A549 (cell line): ENCODE data around the gene RMI1. TPM values are rescaled to one million over a fixed set of nuclear protein-coding genes. Genes with fewer than 3 reads are reported as not detected.
A peak's percentile ranks its signal among the peaks of the same experiment; 100 is the strongest.

Experiments used
- ATAC-seq, 2 experiments: fragments of 200-7000 bp in 1 of 2; fragments of >200 bp in 1 of 2; cut with Nextera tagmentation in 1 of 2; cut with Tn5 transposase in 1 of 2; 3 replicates each; pipeline versions ENCODE4 v1.8.0 to v1.9.1; 2018 to 2020; ENCODE audit warnings: mild to moderate bottlenecking in 1 of 2, moderate library complexity in 1 of 2
- CTCF ChIA-PET: fragments of 300-600 bp; sonication (Branson Sonifier 250); formaldehyde crosslinking; extraction: SDS; loops from one replicate; lab custom pipeline; 2021; ENCODE audit warnings: antibody characterized with exemption, inconsistent platforms; lab: Yijun Ruan, JAX
- POLR2A ChIA-PET: fragments of 350-600 bp; formaldehyde crosslinking; extraction: SDS; loops from one replicate; lab custom pipeline; 2021; ENCODE audit warnings: antibody characterized with exemption, inconsistent platforms; lab: Yijun Ruan, JAX
- DNase-seq, 2 experiments: peaks; one replicate each; pipeline versions ENCODE4 v3.0.0 to v3.0.0-alpha.2; 2011 to 2016; ENCODE audit warnings: low read depth in 1 of 2, low spot score in 1 of 2
- FAIRE-seq: peaks from 2 replicates; lab custom pipeline; 2011; peaks lifted over from hg19 to GRCh38; lab: Jason Lieb, UNC
- H3K27ac ChIP-seq, 2 experiments: fragments of >200 bp; sonication (Bioruptor Twin); formaldehyde crosslinking; 3 replicates each; pipeline ENCODE4 v1.5.1; 2016 to 2017
- H3K4me1 ChIP-seq: fragments of >200 bp; sonication (Bioruptor Twin); formaldehyde crosslinking; 3 replicates; pipeline ENCODE4 v1.6.1; 2016
- H3K4me2 ChIP-seq: fragments of >200 bp; sonication (Bioruptor Twin); formaldehyde crosslinking; 3 replicates; pipeline ENCODE4 v1.6.1; 2016
- H3K4me3 ChIP-seq: fragments of >200 bp; sonication (Bioruptor Twin); formaldehyde crosslinking; 3 replicates; pipeline ENCODE4 v1.5.1; 2016
- H3K9me3 ChIP-seq: fragments of >200 bp; sonication (Bioruptor Twin); formaldehyde crosslinking; 3 replicates; pipeline ENCODE4 v1.6.1; 2016
- CBX2 ChIP-seq: fragments of 200-600 bp; sonication (generic); IDR thresholded peaks from 2 replicates; pipeline ENCODE4 v1.6.1; 2016; ENCODE audit warnings: low read depth, mild to moderate bottlenecking, borderline replicate concordance
- CEBPB ChIP-seq, 2 experiments: fragments of >200 bp in 1 of 2; sonication (Bioruptor Twin) in 1 of 2; formaldehyde crosslinking in 1 of 2; IDR thresholded peaks; 2 replicates each; pipeline ENCODE4 v1.6.1; 2012 to 2016
- EHF ChIP-seq: fragments of 250-450 bp; sonication (Bioruptor Pico); IDR thresholded peaks from 2 replicates; pipeline ENCODE4 v1.5.0; 2020; ENCODE audit warnings: mild to moderate bottlenecking
- FOSB ChIP-seq: fragments of 250-450 bp; sonication (Bioruptor Pico); IDR thresholded peaks from 2 replicates; pipeline ENCODE4 v1.5.0; 2020; ENCODE audit warnings: mild to moderate bottlenecking, moderate library complexity
- FOSL2 ChIP-seq, 2 experiments: fragments of 450-650 bp in 1 of 2; fragments of >200 bp in 1 of 2; sonication (Bioruptor Twin) in 1 of 2; formaldehyde crosslinking; IDR thresholded peaks; 2 replicates each; pipeline versions ENCODE4 v1.5.0 to v1.6.1; 2016 to 2020; ENCODE audit warnings: mild to moderate bottlenecking in 1 of 2, moderate library complexity in 1 of 2
- HMGXB4 ChIP-seq: fragments of 250-450 bp; sonication (Bioruptor Pico); IDR thresholded peaks from 2 replicates; pipeline ENCODE4 v1.5.0; 2021; ENCODE audit warnings: mild to moderate bottlenecking, moderate library complexity, borderline replicate concordance
- HOXA7 ChIP-seq: fragments of 250-450 bp; sonication (Bioruptor Pico); IDR thresholded peaks from 2 replicates; pipeline ENCODE4 v1.5.0; 2020; ENCODE audit warnings: mild to moderate bottlenecking, moderate library complexity
- HOXB13 ChIP-seq: fragments of 250-450 bp; sonication (Bioruptor Pico); IDR thresholded peaks from 2 replicates; pipeline ENCODE4 v1.5.0; 2020; ENCODE audit warnings: low read depth, mild to moderate bottlenecking, moderate library complexity
- JUNB ChIP-seq: fragments of >200 bp; sonication (Bioruptor Twin); formaldehyde crosslinking; IDR thresholded peaks from 2 replicates; pipeline ENCODE4 v1.6.1; 2016
- KDM1A ChIP-seq: fragments of 200-600 bp; sonication (generic); IDR thresholded peaks from 2 replicates; pipeline ENCODE4 v1.6.1; 2016; ENCODE audit warnings: low read depth, mild to moderate bottlenecking
- KDM5A ChIP-seq: fragments of 200-600 bp; sonication (generic); IDR thresholded peaks from 2 replicates; pipeline ENCODE4 v1.6.1; 2016; ENCODE audit warnings: antibody characterized with exemption, mild to moderate bottlenecking
- MAX ChIP-seq: IDR thresholded peaks from 2 replicates; pipeline ENCODE4 v1.6.1; 2012
- NFE2L2 ChIP-seq: fragments of 150-350 bp; conservative IDR thresholded peaks from 2 replicates; pipeline ENCODE4 v1.6.1; 2014; ENCODE audit warnings: low read length
- NR3C1 ChIP-seq: fragments of >200 bp; sonication (Bioruptor Twin); formaldehyde crosslinking; IDR thresholded peaks from 3 replicates; pipeline ENCODE4 v1.6.1; 2017
- PBX3 ChIP-seq: IDR thresholded peaks from 2 replicates; pipeline ENCODE4 v1.6.1; 2012
- RNF2 ChIP-seq: fragments of 200-600 bp; sonication (generic); IDR thresholded peaks from 2 replicates; pipeline ENCODE4 v1.6.1; 2016; ENCODE audit warnings: low read depth, mild to moderate bottlenecking, antibody characterized with exemption, moderate library complexity, borderline replicate concordance
- TFCP2L1 ChIP-seq: fragments of 250-450 bp; sonication (Bioruptor Pico); IDR thresholded peaks from 2 replicates; pipeline ENCODE4 v1.5.0; 2021; ENCODE audit warnings: mild to moderate bottlenecking
- TP53 ChIP-seq: fragments of 250-450 bp; sonication (Bioruptor Pico); IDR thresholded peaks from 2 replicates; pipeline ENCODE4 v1.5.0; 2021; ENCODE audit warnings: mild to moderate bottlenecking, moderate library complexity
- USF2 ChIP-seq: fragments of 450-650 bp; IDR thresholded peaks from 2 replicates; pipeline ENCODE4 v1.6.1; 2014; ENCODE audit warnings: antibody characterized with exemption
- ZC3H11A ChIP-seq: fragments of 450-650 bp; IDR thresholded peaks from 2 replicates; pipeline ENCODE4 v1.6.1; 2014; ENCODE audit warnings: antibody characterized with exemption, mild to moderate bottlenecking
- WGBS: methylation state at CpG from one replicate; pipeline ENCODE4 v1.1.6; 2017; ENCODE audit errors: missing lambda C conversion rate; 5-methylcytosine and 5-hydroxymethylcytosine counted together
- polyA plus RNA-seq, 4 experiments: library from polyadenylated mRNA; depleted of rRNA in 3 of 4; stranded (reverse); fragments of >200 nt; fragmentation: RNase III in 1 of 4; extraction: RNeasy Plus Mini Kit Qiagen cat#74134 plus additional on column Dnase treatment in 1 of 4; gene quantifications; 2 replicates in 3 of 4; 3 replicates in 1 of 4; pipeline ENCODE4 v1.2.3, GENCODE V29; 2011 to 2017

RMI1 gene
- polyA plus RNA-seq, 2 of the 4 experiments (the other 2 are of a cell fraction): 7.4 to 15.2 TPM

- Histone ChIP-seq H3K4me2 (no peak overlapping the region), H3K9me3 (no peaks in the 10 kb centered on the region), H3K27ac (no peak overlapping the region), H3K4me1 (peaks cover 38% of the 10 kb centered on the region; the same call in 2 of the 3 replicates)
- WGBS: 85% methylated on average over 3 of the region's 3 CpGs
- no peak for FAIRE-seq
- CTCF ChIA-PET: interaction anchor here (1.1 kb wide), 1 partner anchor 33 kb away, joined by 4 read pairs; no protein-coding TSS in a partner anchor
- TF ChIP-seq MAX: no peak
- TF ChIP-seq CEBPB (IDR thresholded peaks at IDR 0.05): no peak
- no peak for TF ChIP-seq HOXB13 (CRISPR knock-in tag)
- TF ChIP-seq, all 56 proteins: peak for 0
- POLR2A ChIA-PET: interaction anchor here (1.6 to 1.8 kb wide), 2 partner anchors 11 to 13 kb away, joined by 4 to 7 read pairs; partner anchors contain the start of genes HNRNPK and RMI1
- H3K4me3 ChIP-seq: no peak overlapping the region
- ATAC-seq (no peak), DNase-seq (no peak)
These were observed 11.0 kb upstream of the RMI1 start for GRCh38 chr9:83969602-83970001.

- WGBS: 84% methylated on average over 6 of the region's 6 CpGs
- no peak for DNase-seq
- ATAC-seq: peak in 1 of 2 experiments; percentile 10; a peak in 1 of 6 replicates
- CTCF ChIA-PET: no interaction called here
- no peak for FAIRE-seq
- peaks cover 40% of the 10 kb centered on the region for H3K4me1 ChIP-seq
- H3K4me2 ChIP-seq: no peak overlapping the region
- H3K27ac ChIP-seq: no peak overlapping the region
- H3K9me3 ChIP-seq: no peaks in the 10 kb centered on the region
- POLR2A ChIA-PET: interaction anchor here (1.8 kb wide), 1 partner anchor 9 kb away, joined by 4 read pairs; the partner anchor contains the start of genes HNRNPK and RMI1
- H3K4me3 ChIP-seq: no peak overlapping the region
- TF ChIP-seq HOXA7 (CRISPR knock-in tag): peak; percentile 24; the same call in 1 of the 2 replicates
- no peak for TF ChIP-seq KDM1A
These were observed 9.1 kb upstream of the RMI1 start for GRCh38 chr9:83971485-83971884.

GRCh38 chr9:83972286-83972685 lies 8.3 kb upstream of the RMI1 start:
- 79% methylated on average over 2 of the region's 2 CpGs for WGBS
- Histone ChIP-seq H3K27ac (no peak overlapping the region), H3K4me3 (no peak overlapping the region), H3K4me1 (peaks cover 48% of the 10 kb centered on the region), H3K4me2 (no peak overlapping the region), H3K9me3 (no peaks in the 10 kb centered on the region)
- POLR2A ChIA-PET: no interaction called here
- CTCF ChIA-PET: no interaction called here
- TF ChIP-seq JUNB (no peak), CEBPB (IDR thresholded peaks at IDR 0.05) (no peak), KDM5A (no peak), FOSL2 (IDR thresholded peaks at IDR 0.05) (no peak), FOSL2 (CRISPR knock-in tag; IDR thresholded peaks at IDR 0.05) (no peak), NFE2L2 (no peak), CBX2 (no peak), ZC3H11A (no peak), TP53 (CRISPR knock-in tag) (no peak), HOXB13 (CRISPR knock-in tag) (no peak), FOSB (CRISPR knock-in tag) (no peak), PBX3 (no peak), TFCP2L1 (CRISPR knock-in tag) (no peak), HMGXB4 (CRISPR knock-in tag) (no peak), NR3C1 (no peak), MAX (no peak), EHF (CRISPR knock-in tag) (no peak), USF2 (no peak), RNF2 (no peak)
- ATAC-seq: peak in 1 of 2 experiments; percentile 18; a peak in 2 of 6 replicates
- FAIRE-seq: no peak
- no peak for DNase-seq
